Neural cell (in vitro differentiated cells): ENCODE measurements around the gene SMARCAD1.

ENCODE experiments used
- CTCF ChIP-seq: fragments of 450-650 bp; IDR thresholded peaks from 2 replicates; pipeline ENCODE4 v1.5.1; 2014; ENCODE audit warnings: antibody characterized with exemption, mild to moderate bottlenecking, moderate library complexity; ENCODE audit not compliant: poor library complexity, severe bottlenecking
- EP300 ChIP-seq: fragments of 450-650 bp; conservative IDR thresholded peaks from 2 replicates; pipeline ENCODE4 v1.6.1; 2014; ENCODE audit warnings: antibody characterized with exemption, mild to moderate bottlenecking, moderate library complexity; ENCODE audit not compliant: poor library complexity, severe bottlenecking
- POLR2AphosphoS5 ChIP-seq: IDR thresholded peaks from 2 replicates; pipeline ENCODE4 v1.6.1; 2012

- TF ChIP-seq POLR2AphosphoS5 (no peak), CTCF (no peak), EP300 (no peak)
Measured at GRCh38 chr4:94171616-94172015, 36.0 kb upstream of the SMARCAD1 start.
